H9 (cell line): Measurements from ENCODE around the gene NTN3. TPM values are rescaled to one million over a fixed set of nuclear protein-coding genes. Genes with fewer than 3 reads are reported as not detected.

Source experiments
- DNase-seq: peaks from one replicate; pipeline ENCODE4 v3.0.0-alpha.2; 2017
- H2AFZ ChIP-seq: one replicate; pipeline ENCODE4 v1.6.1; 2013; ENCODE audit warnings: mild to moderate bottlenecking, low read length, control low read depth, moderate library complexity
- H2AK5ac ChIP-seq: 2 replicates; pipeline ENCODE4 v1.6.1; 2013; ENCODE audit warnings: low read length, control low read depth, mixed read lengths; ENCODE audit not compliant: insufficient read length
- H2BK120ac ChIP-seq: one replicate; pipeline ENCODE4 v1.6.1; 2013; ENCODE audit warnings: low read depth, mild to moderate bottlenecking, low read length, control low read depth, inconsistent platforms; ENCODE audit not compliant: poor library complexity, severe bottlenecking
- H2BK12ac ChIP-seq: 2 replicates; pipeline ENCODE4 v1.6.1; 2013; ENCODE audit warnings: low read length, control low read depth, mixed read lengths, low read depth; ENCODE audit not compliant: insufficient read length
- H2BK15ac ChIP-seq: 2 replicates; pipeline ENCODE4 v1.6.1; 2013; ENCODE audit warnings: low read depth, low read length, control low read depth
- H2BK20ac ChIP-seq: one replicate; pipeline ENCODE4 v1.6.1; 2013; ENCODE audit warnings: low read depth, mild to moderate bottlenecking, low read length, control low read depth, inconsistent platforms; ENCODE audit not compliant: poor library complexity, severe bottlenecking
- H2BK5ac ChIP-seq: 2 replicates; pipeline ENCODE4 v1.6.1; 2013; ENCODE audit warnings: low read length, control low read depth, mixed read lengths; ENCODE audit not compliant: insufficient read length
- H3K14ac ChIP-seq: 2 replicates; pipeline ENCODE4 v1.6.1; 2013; ENCODE audit warnings: low read length, control low read depth; ENCODE audit not compliant: insufficient read depth
- H3K18ac ChIP-seq: 2 replicates; pipeline ENCODE4 v1.6.1; 2013; ENCODE audit warnings: low read depth, mild to moderate bottlenecking, mixed read lengths, low read length, control low read depth; ENCODE audit not compliant: insufficient read length
- H3K23ac ChIP-seq: 2 replicates; pipeline ENCODE4 v1.6.1; 2013; ENCODE audit warnings: low read length, control low read depth, mixed read lengths, low read depth; ENCODE audit not compliant: insufficient read length
- H3K23me2 ChIP-seq: 2 replicates; pipeline ENCODE4 v1.6.1; 2013; ENCODE audit warnings: low read depth, mild to moderate bottlenecking, mixed read lengths, low read length, control low read depth; ENCODE audit not compliant: insufficient read length, poor library complexity, severe bottlenecking
- H3K27ac ChIP-seq: 2 replicates; pipeline ENCODE4 v1.5.1; 2013; ENCODE audit warnings: low read length, control low read depth, mixed read lengths, low read depth; ENCODE audit not compliant: insufficient read length
- H3K27me3 ChIP-seq: 2 replicates; pipeline ENCODE4 v1.6.1; 2013; ENCODE audit warnings: low read length, control low read depth, inconsistent platforms; ENCODE audit not compliant: insufficient read depth
- H3K4ac ChIP-seq: 2 replicates; pipeline ENCODE4 v1.6.1; 2013; ENCODE audit warnings: low read depth, mild to moderate bottlenecking, control low read depth, inconsistent platforms, low read length, moderate library complexity
- H3K4me1 ChIP-seq: 2 replicates; pipeline ENCODE4 v1.6.1; 2013; ENCODE audit warnings: low read length, control low read depth, inconsistent platforms; ENCODE audit not compliant: insufficient read depth
- H3K4me2 ChIP-seq: 2 replicates; pipeline ENCODE4 v1.6.1; 2013; ENCODE audit warnings: low read length, control low read depth, mixed read lengths; ENCODE audit not compliant: insufficient read length, insufficient read depth
- H3K56ac ChIP-seq: 2 replicates; pipeline ENCODE4 v1.6.1; 2013; ENCODE audit warnings: low read depth, mild to moderate bottlenecking, mixed read lengths, low read length, control low read depth; ENCODE audit not compliant: insufficient read length
- H3K79me1 ChIP-seq: 2 replicates; pipeline ENCODE4 v1.6.1; 2013; ENCODE audit warnings: low read depth, mild to moderate bottlenecking, moderate library complexity, low read length, control low read depth, inconsistent platforms; ENCODE audit not compliant: insufficient read depth, poor library complexity, severe bottlenecking
- H3K79me2 ChIP-seq: 2 replicates; pipeline ENCODE4 v1.6.1; 2013; ENCODE audit warnings: low read length, control low read depth, inconsistent platforms; ENCODE audit not compliant: insufficient read depth
- H3K9ac ChIP-seq: 2 replicates; pipeline ENCODE4 v1.6.1; 2013; ENCODE audit warnings: low read length, control low read depth, mixed read lengths; ENCODE audit not compliant: insufficient read length; ENCODE audit errors: extremely low read depth
- H3K9me3 ChIP-seq: one replicate; pipeline ENCODE4 v1.6.1; 2013; ENCODE audit warnings: low read depth, low read length, inconsistent platforms; ENCODE audit not compliant: control insufficient read depth
- H3T11ph ChIP-seq: one replicate; pipeline ENCODE4 v1.6.1; 2013; ENCODE audit warnings: mild to moderate bottlenecking, low read length, control low read depth, inconsistent platforms
- H4K20me1 ChIP-seq: one replicate; pipeline ENCODE4 v1.6.1; 2013; ENCODE audit not compliant: control insufficient read depth, insufficient read length, insufficient read depth
- H4K5ac ChIP-seq: 2 replicates; pipeline ENCODE4 v1.6.1; 2013; ENCODE audit warnings: low read depth, mild to moderate bottlenecking, mixed read lengths, low read length, control low read depth; ENCODE audit not compliant: insufficient read length
- H4K8ac ChIP-seq: replicated peaks from 2 replicates; pipeline ENCODE4 v1.6.1; 2013; ENCODE audit warnings: low read length, control low read depth, mixed read lengths, low read depth; ENCODE audit not compliant: insufficient read length
- H4K91ac ChIP-seq: 2 replicates; pipeline ENCODE4 v1.6.1; 2013; ENCODE audit warnings: low read depth, mild to moderate bottlenecking, moderate library complexity, mixed read lengths, low read length, control low read depth; ENCODE audit not compliant: insufficient read length
- H3K27ac Mint-ChIP-seq, 3 experiments: 2 replicates in 2 of 3; 3 replicates in 1 of 3; pipeline ENCODE4 v1.8.0; 2020 to 2021; ENCODE audit warnings: mixed read lengths in 3 of 3, mild to moderate bottlenecking in 1 of 3, moderate library complexity in 1 of 3
- H3K27me3 Mint-ChIP-seq: 2 replicates; pipeline ENCODE4 v1.8.0; 2021; ENCODE audit warnings: low read depth, mild to moderate bottlenecking, moderate library complexity, mixed read lengths
- H3K36me3 Mint-ChIP-seq, 3 experiments: 2 replicates in 2 of 3; 3 replicates in 1 of 3; pipeline ENCODE4 v1.8.0; 2020 to 2021; ENCODE audit warnings: low read depth in 3 of 3, mixed read lengths in 3 of 3; ENCODE audit not compliant: insufficient read depth in 1 of 3
- H3K4me1 Mint-ChIP-seq, 2 experiments: 2 replicates each; pipeline ENCODE4 v1.8.0; 2020; ENCODE audit warnings: mixed read lengths in 2 of 2
- H3K4me3 Mint-ChIP-seq, 2 experiments: 2 replicates in 1 of 2; 3 replicates in 1 of 2; pipeline ENCODE4 v1.8.0; 2020 to 2021; ENCODE audit warnings: mild to moderate bottlenecking in 2 of 2, mixed read lengths in 2 of 2, moderate library complexity in 1 of 2
- H3K9me3 Mint-ChIP-seq, 2 experiments: 2 replicates in 1 of 2; 3 replicates in 1 of 2; pipeline ENCODE4 v1.8.0; 2020; ENCODE audit warnings: mild to moderate bottlenecking in 2 of 2, mixed read lengths in 2 of 2, moderate library complexity in 1 of 2
- WGBS: extraction: QIAGEN DNeasy Blood & Tissue Kit; methylation state at CpG from one replicate; pipeline ENCODE4 v1.1.7; 2013; ENCODE audit warnings: missing lambda C conversion rate, low lambda C conversion rate, mixed read lengths; ENCODE audit not compliant: insufficient read length; ENCODE audit errors: extremely low coverage; 5-methylcytosine and 5-hydroxymethylcytosine counted together
- total RNA-seq: library from RNA; stranded (reverse); gene quantifications from 2 replicates; pipeline ENCODE4 v1.2.1, GENCODE V29; 2021
- TF ChIP-seq, protein P1 (sequence below): fragments of 200-600 bp; sonication (generic); conservative IDR thresholded peaks from 3 replicates; pipeline ENCODE4 v1.8.0; 2021; ENCODE audit warnings: antibody characterized with exemption, mild to moderate bottlenecking

Gene NTN3
- total RNA-seq, 1 experiment from 2014 or later = 1.3 TPM

GRCh38 chr16:2427526-2427925, 43.6 kb upstream of the NTN3 start:
- TF ChIP-seq, protein P1, sequence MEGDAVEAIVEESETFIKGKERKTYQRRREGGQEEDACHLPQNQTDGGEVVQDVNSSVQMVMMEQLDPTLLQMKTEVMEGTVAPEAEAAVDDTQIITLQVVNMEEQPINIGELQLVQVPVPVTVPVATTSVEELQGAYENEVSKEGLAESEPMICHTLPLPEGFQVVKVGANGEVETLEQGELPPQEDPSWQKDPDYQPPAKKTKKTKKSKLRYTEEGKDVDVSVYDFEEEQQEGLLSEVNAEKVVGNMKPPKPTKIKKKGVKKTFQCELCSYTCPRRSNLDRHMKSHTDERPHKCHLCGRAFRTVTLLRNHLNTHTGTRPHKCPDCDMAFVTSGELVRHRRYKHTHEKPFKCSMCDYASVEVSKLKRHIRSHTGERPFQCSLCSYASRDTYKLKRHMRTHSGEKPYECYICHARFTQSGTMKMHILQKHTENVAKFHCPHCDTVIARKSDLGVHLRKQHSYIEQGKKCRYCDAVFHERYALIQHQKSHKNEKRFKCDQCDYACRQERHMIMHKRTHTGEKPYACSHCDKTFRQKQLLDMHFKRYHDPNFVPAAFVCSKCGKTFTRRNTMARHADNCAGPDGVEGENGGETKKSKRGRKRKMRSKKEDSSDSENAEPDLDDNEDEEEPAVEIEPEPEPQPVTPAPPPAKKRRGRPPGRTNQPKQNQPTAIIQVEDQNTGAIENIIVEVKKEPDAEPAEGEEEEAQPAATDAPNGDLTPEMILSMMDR = no peak
- Histone ChIP-seq H3K27ac (no peak overlapping the region), H3K4me2 (no peak overlapping the region), H2BK5ac (no peak overlapping the region), H2BK12ac (no peak overlapping the region), H3K56ac (no peak overlapping the region), H2AFZ (no peak overlapping the region), H4K91ac (no peak overlapping the region), H2AK5ac (no peak overlapping the region), H3K23me2 (peaks cover 15% of the 10 kb centered on the region), H3K79me1 (peaks cover 9% of the 10 kb centered on the region), H3K4me1 (no peaks in the 10 kb centered on the region), H3K9ac (no peak overlapping the region), H4K5ac (no peak overlapping the region), H3K79me2 (peaks cover 3% of the 10 kb centered on the region), H2BK15ac (no peak overlapping the region), H3K27me3 (no peaks in the 10 kb centered on the region; the same call in 1 of the 2 replicates), H3K18ac (no peak overlapping the region), H3K4ac (no peak overlapping the region), H2BK120ac (no peak overlapping the region), H3K14ac (no peak overlapping the region), H3K23ac (no peak overlapping the region), H4K20me1 (no peaks in the 10 kb centered on the region), H2BK20ac (no peak overlapping the region), H3T11ph (no peak overlapping the region), H3K9me3 (no peaks in the 10 kb centered on the region), H4K8ac (no peak overlapping the region)
- DNase-seq = no peak
- 100% methylated on average over 2 of the region's 4 CpGs for WGBS
- H3K27me3 Mint-ChIP-seq = peaks cover 13% of the 10 kb centered on the region
- H3K4me1 Mint-ChIP-seq = peaks cover 25 to 27% of the 10 kb centered on the region in 2 experiments
- H3K36me3 Mint-ChIP-seq = peaks cover 13 to 18% (median 18%) of the 10 kb centered on the region in 3 experiments; a peak in 6 of 7 replicates
- H3K9me3 Mint-ChIP-seq = no peaks in the 10 kb centered on the region
- no peak overlapping the region for H3K27ac Mint-ChIP-seq
- H3K4me3 Mint-ChIP-seq = peak overlapping the region; percentile 36 to 88
